WTC11 (cell line): ENCODE results near the gene PHACTR3. TPM values are rescaled to one million over a fixed set of nuclear protein-coding genes. Genes with fewer than 3 reads are reported as not detected.
A peak's percentile ranks its signal among the peaks of the same experiment; 100 is the strongest.

Experiments
- ATAC-seq: fragments of 200-7000 bp; cut with Tn5 transposase; 2 replicates; pipeline ENCODE4 v1.10.0; 2021; ENCODE audit warnings: mild to moderate bottlenecking, moderate library complexity
- CTCF ChIA-PET: fragments of 300-600 bp; sonication (Branson Sonifier 250); formaldehyde crosslinking; loops from one replicate; lab custom pipeline; 2021; ENCODE audit warnings: antibody characterized with exemption; lab: Charles Lee
- POLR2A ChIA-PET: fragments of 350-600 bp; sonication (Branson Sonifier 250); formaldehyde crosslinking; loops from one replicate; lab custom pipeline; 2021; ENCODE audit warnings: antibody characterized with exemption; lab: Charles Lee
- DNase-seq: peaks from one replicate; pipeline ENCODE4 v3.0.0; 2021; ENCODE audit warnings: low spot score
- H3K27ac Mint-ChIP-seq: 2 replicates; pipeline ENCODE4 v1.8.0; 2021; ENCODE audit warnings: mixed read lengths
- H3K27me3 Mint-ChIP-seq: 2 replicates; pipeline ENCODE4 v1.8.0; 2021; ENCODE audit warnings: low read depth, mild to moderate bottlenecking, moderate library complexity, mixed read lengths
- H3K36me3 Mint-ChIP-seq: 2 replicates; pipeline ENCODE4 v1.8.0; 2021; ENCODE audit warnings: mixed read lengths
- H3K4me1 Mint-ChIP-seq: 2 replicates; pipeline ENCODE4 v1.8.0; 2022; ENCODE audit warnings: mixed read lengths
- H3K4me3 Mint-ChIP-seq: 2 replicates; pipeline ENCODE4 v1.8.0; 2021; ENCODE audit warnings: mild to moderate bottlenecking, moderate library complexity, mixed read lengths
- H3K9me3 Mint-ChIP-seq: 2 replicates; pipeline ENCODE4 v1.8.0; 2021; ENCODE audit warnings: mixed read lengths
- ETV6 ChIP-seq: sonication (generic); formaldehyde crosslinking; IDR thresholded peaks from 2 replicates; pipeline ENCODE4 v1.8.1; 2022; ENCODE audit warnings: mild to moderate bottlenecking, missing genetic modification reagents
- FOXJ3 ChIP-seq: sonication (generic); formaldehyde crosslinking; IDR thresholded peaks from 2 replicates; pipeline ENCODE4 v1.9.0; 2021; ENCODE audit warnings: missing genetic modification reagents, mild to moderate bottlenecking, borderline replicate concordance
- FOXP1 ChIP-seq: sonication (generic); formaldehyde crosslinking; IDR thresholded peaks from 2 replicates; pipeline ENCODE4 v1.8.0; 2022; ENCODE audit warnings: missing genetic modification reagents, mild to moderate bottlenecking, moderate library complexity, borderline replicate concordance
- GTF2I ChIP-seq: fragments of 250-450 bp; sonication (Bioruptor Pico); conservative IDR thresholded peaks from 2 replicates; pipeline ENCODE4 v1.4.0; 2021; ENCODE audit warnings: mild to moderate bottlenecking
- JAZF1 ChIP-seq: fragments of 250-450 bp; sonication (Bioruptor Pico); IDR thresholded peaks from 2 replicates; pipeline ENCODE4 v1.9.0; 2021; ENCODE audit warnings: moderate library complexity, mild to moderate bottlenecking, inconsistent platforms
- MXD4 ChIP-seq: fragments of 250-450 bp; sonication (Bioruptor Pico); IDR thresholded peaks from 2 replicates; pipeline ENCODE4 v1.8.0; 2021; ENCODE audit warnings: mild to moderate bottlenecking, moderate library complexity, borderline replicate concordance
- NFYB ChIP-seq: sonication (generic); formaldehyde crosslinking; conservative IDR thresholded peaks from 2 replicates; pipeline ENCODE4 v1.8.0; 2022; ENCODE audit warnings: low read depth, missing genetic modification reagents
- TEAD4 ChIP-seq: sonication (generic); formaldehyde crosslinking; IDR thresholded peaks from 2 replicates; pipeline ENCODE4 v1.8.0; 2022; ENCODE audit warnings: mild to moderate bottlenecking, missing genetic modification reagents
- ZNF121 ChIP-seq: sonication (generic); formaldehyde crosslinking; IDR thresholded peaks from 2 replicates; pipeline ENCODE4 v1.8.0; 2023; ENCODE audit warnings: missing genetic modification reagents
- ZNF396 ChIP-seq: fragments of 250-450 bp; sonication (Bioruptor Pico); IDR thresholded peaks from 2 replicates; pipeline ENCODE4 v1.8.0; 2021; ENCODE audit warnings: mild to moderate bottlenecking, moderate library complexity, borderline replicate concordance
- total RNA-seq: library from RNA; stranded (reverse); gene quantifications from 3 replicates; pipeline ENCODE4 v1.2.3, GENCODE V29; 2021
- TF ChIP-seq, protein P1 (sequence below): sonication (generic); formaldehyde crosslinking; IDR thresholded peaks from 2 replicates; pipeline ENCODE4 v1.8.0; 2023; ENCODE audit warnings: mild to moderate bottlenecking, missing genetic modification reagents
- TF ChIP-seq, protein P2 (sequence below): sonication (generic); formaldehyde crosslinking; conservative IDR thresholded peaks from 2 replicates; pipeline ENCODE4 v1.8.1; 2022; ENCODE audit warnings: mild to moderate bottlenecking, missing genetic modification reagents
- TF ChIP-seq, protein P3 (sequence below): sonication (generic); formaldehyde crosslinking; IDR thresholded peaks from 2 replicates; pipeline ENCODE4 v1.8.1; 2022; ENCODE audit warnings: mild to moderate bottlenecking, missing genetic modification reagents, moderate library complexity, borderline replicate concordance
- TF ChIP-seq, protein P4 (sequence below): sonication (generic); formaldehyde crosslinking; conservative IDR thresholded peaks from 2 replicates; pipeline ENCODE4 v1.8.1; 2023; ENCODE audit warnings: mild to moderate bottlenecking, low read depth, missing genetic modification reagents, moderate library complexity
- TF ChIP-seq, protein P5 (sequence below): fragments of 250-450 bp; sonication (Bioruptor Pico); IDR thresholded peaks from 2 replicates; pipeline ENCODE4 v1.9.0; 2021; ENCODE audit warnings: mild to moderate bottlenecking, borderline replicate concordance
- TF ChIP-seq, protein P6 (sequence below): sonication (generic); formaldehyde crosslinking; IDR thresholded peaks from 2 replicates; pipeline ENCODE4 v1.8.1; 2023; ENCODE audit warnings: mild to moderate bottlenecking, missing genetic modification reagents
- TF ChIP-seq, protein P7 (sequence below): sonication (generic); formaldehyde crosslinking; IDR thresholded peaks from 2 replicates; pipeline ENCODE4 v1.8.0; 2022; ENCODE audit warnings: mild to moderate bottlenecking, missing genetic modification reagents
- TF ChIP-seq, protein P8 (sequence below): sonication (generic); formaldehyde crosslinking; IDR thresholded peaks from 2 replicates; pipeline ENCODE4 v1.8.1; 2022; ENCODE audit warnings: low read depth, missing genetic modification reagents, borderline replicate concordance

Gene PHACTR3
- total RNA-seq, 1 experiment from 2014 or later, result 0.28 TPM

DNA sequence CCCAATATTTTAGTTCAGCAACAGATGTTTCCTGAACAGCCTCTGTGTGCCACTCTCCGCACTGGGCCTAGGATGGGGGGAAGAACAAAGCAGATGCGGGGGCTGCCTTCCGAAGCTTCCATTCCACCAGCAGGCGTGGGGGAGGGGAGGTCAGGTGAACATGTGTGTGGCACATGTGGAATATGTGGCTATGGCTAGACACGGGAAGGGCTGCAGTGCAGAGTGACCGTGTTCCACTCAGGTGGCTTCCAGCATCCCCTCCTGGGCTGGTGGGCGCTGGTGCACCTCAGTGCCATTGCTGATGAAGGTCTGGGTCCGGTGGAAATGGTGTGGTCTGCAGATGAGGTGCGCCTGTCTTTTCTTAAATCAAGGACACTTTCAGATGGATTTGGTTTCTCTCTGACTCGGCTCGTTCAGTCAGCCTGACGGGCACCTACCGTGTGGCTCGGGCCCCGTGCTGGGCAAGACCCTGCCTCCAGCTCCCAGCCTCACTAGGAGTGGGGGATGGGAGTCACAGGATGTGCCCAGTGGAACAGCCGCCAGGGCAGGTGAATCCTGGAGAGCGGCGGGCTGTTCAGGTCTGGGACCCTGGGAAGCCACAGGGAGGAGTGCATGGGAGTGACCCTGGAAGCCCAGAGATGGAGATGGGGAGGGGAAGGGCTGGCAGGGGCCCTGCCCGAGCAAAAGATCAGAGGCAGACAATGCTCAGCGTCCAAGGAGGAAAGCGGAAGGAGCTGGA is 218.1 kb downstream of the PHACTR3 start:
- H3K36me3 Mint-ChIP-seq, result no peaks in the 10 kb centered on the region
- H3K4me1 Mint-ChIP-seq, result peaks cover 14% of the 10 kb centered on the region
- ATAC-seq, result no peak
- POLR2A ChIA-PET, result no interaction called here
- no peaks in the 10 kb centered on the region for H3K9me3 Mint-ChIP-seq
- no peak for DNase-seq
- H3K27me3 Mint-ChIP-seq, result peaks cover 23% of the 10 kb centered on the region
- H3K27ac Mint-ChIP-seq, result no peak overlapping the region
- no peak for TF ChIP-seq MXD4 (CRISPR knock-in tag)
- TF ChIP-seq TEAD4 (CRISPR knock-in tag), result no peak
- TF ChIP-seq ZNF396 (CRISPR knock-in tag), result no peak
- no peak for TF ChIP-seq GTF2I
- TF ChIP-seq FOXP1 (CRISPR knock-in tag), result no peak
- TF ChIP-seq, protein P1, sequence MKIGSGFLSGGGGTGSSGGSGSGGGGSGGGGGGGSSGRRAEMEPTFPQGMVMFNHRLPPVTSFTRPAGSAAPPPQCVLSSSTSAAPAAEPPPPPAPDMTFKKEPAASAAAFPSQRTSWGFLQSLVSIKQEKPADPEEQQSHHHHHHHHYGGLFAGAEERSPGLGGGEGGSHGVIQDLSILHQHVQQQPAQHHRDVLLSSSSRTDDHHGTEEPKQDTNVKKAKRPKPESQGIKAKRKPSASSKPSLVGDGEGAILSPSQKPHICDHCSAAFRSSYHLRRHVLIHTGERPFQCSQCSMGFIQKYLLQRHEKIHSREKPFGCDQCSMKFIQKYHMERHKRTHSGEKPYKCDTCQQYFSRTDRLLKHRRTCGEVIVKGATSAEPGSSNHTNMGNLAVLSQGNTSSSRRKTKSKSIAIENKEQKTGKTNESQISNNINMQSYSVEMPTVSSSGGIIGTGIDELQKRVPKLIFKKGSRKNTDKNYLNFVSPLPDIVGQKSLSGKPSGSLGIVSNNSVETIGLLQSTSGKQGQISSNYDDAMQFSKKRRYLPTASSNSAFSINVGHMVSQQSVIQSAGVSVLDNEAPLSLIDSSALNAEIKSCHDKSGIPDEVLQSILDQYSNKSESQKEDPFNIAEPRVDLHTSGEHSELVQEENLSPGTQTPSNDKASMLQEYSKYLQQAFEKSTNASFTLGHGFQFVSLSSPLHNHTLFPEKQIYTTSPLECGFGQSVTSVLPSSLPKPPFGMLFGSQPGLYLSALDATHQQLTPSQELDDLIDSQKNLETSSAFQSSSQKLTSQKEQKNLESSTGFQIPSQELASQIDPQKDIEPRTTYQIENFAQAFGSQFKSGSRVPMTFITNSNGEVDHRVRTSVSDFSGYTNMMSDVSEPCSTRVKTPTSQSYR (CRISPR knock-in tag), result peak; percentile 30; the same call in 1 of the 2 replicates
- no peak overlapping the region for H3K4me3 Mint-ChIP-seq
- CTCF ChIA-PET, result interaction anchor here (1.5 kb wide), 1 partner anchor 188 kb away, joined by 3 read pairs; no protein-coding TSS in a partner anchor

DNA sequence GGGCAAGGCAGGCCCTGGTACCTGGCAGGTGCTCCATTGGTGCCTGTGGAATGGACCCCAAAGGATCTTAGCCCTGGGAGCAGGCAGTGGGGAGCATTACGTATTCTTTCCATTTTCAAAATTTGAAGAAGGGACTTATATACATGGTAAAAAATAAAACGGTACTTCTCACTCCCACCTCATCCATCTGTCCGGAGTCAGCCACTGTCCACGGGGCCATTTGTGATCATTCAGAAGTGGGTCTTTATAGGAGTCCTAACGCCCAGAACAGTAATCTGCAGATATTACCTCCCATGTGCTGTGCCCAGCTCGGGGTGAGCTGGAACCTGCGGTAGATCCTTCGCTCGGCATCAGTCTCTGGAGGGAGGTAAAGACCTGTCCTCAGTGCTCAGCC is 218.7 kb downstream of the PHACTR3 start:
- CTCF ChIA-PET, result interaction anchor here (1.5 kb wide), 1 partner anchor 187 kb away, joined by 3 read pairs; no protein-coding TSS in a partner anchor
- no peak for DNase-seq
- H3K4me3 Mint-ChIP-seq, result no peak overlapping the region
- TF ChIP-seq, protein P2, sequence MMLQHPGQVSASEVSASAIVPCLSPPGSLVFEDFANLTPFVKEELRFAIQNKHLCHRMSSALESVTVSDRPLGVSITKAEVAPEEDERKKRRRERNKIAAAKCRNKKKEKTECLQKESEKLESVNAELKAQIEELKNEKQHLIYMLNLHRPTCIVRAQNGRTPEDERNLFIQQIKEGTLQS (CRISPR knock-in tag), result no peak
- TF ChIP-seq, protein P3, sequence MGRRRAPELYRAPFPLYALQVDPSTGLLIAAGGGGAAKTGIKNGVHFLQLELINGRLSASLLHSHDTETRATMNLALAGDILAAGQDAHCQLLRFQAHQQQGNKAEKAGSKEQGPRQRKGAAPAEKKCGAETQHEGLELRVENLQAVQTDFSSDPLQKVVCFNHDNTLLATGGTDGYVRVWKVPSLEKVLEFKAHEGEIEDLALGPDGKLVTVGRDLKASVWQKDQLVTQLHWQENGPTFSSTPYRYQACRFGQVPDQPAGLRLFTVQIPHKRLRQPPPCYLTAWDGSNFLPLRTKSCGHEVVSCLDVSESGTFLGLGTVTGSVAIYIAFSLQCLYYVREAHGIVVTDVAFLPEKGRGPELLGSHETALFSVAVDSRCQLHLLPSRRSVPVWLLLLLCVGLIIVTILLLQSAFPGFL, result no peak
- TF ChIP-seq, protein P4, sequence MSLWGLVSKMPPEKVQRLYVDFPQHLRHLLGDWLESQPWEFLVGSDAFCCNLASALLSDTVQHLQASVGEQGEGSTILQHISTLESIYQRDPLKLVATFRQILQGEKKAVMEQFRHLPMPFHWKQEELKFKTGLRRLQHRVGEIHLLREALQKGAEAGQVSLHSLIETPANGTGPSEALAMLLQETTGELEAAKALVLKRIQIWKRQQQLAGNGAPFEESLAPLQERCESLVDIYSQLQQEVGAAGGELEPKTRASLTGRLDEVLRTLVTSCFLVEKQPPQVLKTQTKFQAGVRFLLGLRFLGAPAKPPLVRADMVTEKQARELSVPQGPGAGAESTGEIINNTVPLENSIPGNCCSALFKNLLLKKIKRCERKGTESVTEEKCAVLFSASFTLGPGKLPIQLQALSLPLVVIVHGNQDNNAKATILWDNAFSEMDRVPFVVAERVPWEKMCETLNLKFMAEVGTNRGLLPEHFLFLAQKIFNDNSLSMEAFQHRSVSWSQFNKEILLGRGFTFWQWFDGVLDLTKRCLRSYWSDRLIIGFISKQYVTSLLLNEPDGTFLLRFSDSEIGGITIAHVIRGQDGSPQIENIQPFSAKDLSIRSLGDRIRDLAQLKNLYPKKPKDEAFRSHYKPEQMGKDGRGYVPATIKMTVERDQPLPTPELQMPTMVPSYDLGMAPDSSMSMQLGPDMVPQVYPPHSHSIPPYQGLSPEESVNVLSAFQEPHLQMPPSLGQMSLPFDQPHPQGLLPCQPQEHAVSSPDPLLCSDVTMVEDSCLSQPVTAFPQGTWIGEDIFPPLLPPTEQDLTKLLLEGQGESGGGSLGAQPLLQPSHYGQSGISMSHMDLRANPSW (CRISPR knock-in tag), result no peak
- TF ChIP-seq ZNF121 (CRISPR knock-in tag) (no peak), ETV6 (CRISPR knock-in tag) (no peak), JAZF1 (CRISPR knock-in tag) (no peak), ZNF396 (CRISPR knock-in tag) (no peak), FOXJ3 (CRISPR knock-in tag) (no peak), NFYB (CRISPR knock-in tag) (no peak)
- TF ChIP-seq, protein P5, sequence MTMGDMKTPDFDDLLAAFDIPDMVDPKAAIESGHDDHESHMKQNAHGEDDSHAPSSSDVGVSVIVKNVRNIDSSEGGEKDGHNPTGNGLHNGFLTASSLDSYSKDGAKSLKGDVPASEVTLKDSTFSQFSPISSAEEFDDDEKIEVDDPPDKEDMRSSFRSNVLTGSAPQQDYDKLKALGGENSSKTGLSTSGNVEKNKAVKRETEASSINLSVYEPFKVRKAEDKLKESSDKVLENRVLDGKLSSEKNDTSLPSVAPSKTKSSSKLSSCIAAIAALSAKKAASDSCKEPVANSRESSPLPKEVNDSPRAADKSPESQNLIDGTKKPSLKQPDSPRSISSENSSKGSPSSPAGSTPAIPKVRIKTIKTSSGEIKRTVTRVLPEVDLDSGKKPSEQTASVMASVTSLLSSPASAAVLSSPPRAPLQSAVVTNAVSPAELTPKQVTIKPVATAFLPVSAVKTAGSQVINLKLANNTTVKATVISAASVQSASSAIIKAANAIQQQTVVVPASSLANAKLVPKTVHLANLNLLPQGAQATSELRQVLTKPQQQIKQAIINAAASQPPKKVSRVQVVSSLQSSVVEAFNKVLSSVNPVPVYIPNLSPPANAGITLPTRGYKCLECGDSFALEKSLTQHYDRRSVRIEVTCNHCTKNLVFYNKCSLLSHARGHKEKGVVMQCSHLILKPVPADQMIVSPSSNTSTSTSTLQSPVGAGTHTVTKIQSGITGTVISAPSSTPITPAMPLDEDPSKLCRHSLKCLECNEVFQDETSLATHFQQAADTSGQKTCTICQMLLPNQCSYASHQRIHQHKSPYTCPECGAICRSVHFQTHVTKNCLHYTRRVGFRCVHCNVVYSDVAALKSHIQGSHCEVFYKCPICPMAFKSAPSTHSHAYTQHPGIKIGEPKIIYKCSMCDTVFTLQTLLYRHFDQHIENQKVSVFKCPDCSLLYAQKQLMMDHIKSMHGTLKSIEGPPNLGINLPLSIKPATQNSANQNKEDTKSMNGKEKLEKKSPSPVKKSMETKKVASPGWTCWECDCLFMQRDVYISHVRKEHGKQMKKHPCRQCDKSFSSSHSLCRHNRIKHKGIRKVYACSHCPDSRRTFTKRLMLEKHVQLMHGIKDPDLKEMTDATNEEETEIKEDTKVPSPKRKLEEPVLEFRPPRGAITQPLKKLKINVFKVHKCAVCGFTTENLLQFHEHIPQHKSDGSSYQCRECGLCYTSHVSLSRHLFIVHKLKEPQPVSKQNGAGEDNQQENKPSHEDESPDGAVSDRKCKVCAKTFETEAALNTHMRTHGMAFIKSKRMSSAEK (CRISPR knock-in tag), result no peak
- TF ChIP-seq, protein P6, sequence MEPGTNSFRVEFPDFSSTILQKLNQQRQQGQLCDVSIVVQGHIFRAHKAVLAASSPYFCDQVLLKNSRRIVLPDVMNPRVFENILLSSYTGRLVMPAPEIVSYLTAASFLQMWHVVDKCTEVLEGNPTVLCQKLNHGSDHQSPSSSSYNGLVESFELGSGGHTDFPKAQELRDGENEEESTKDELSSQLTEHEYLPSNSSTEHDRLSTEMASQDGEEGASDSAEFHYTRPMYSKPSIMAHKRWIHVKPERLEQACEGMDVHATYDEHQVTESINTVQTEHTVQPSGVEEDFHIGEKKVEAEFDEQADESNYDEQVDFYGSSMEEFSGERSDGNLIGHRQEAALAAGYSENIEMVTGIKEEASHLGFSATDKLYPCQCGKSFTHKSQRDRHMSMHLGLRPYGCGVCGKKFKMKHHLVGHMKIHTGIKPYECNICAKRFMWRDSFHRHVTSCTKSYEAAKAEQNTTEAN, result no peak
- TF ChIP-seq, protein P7, sequence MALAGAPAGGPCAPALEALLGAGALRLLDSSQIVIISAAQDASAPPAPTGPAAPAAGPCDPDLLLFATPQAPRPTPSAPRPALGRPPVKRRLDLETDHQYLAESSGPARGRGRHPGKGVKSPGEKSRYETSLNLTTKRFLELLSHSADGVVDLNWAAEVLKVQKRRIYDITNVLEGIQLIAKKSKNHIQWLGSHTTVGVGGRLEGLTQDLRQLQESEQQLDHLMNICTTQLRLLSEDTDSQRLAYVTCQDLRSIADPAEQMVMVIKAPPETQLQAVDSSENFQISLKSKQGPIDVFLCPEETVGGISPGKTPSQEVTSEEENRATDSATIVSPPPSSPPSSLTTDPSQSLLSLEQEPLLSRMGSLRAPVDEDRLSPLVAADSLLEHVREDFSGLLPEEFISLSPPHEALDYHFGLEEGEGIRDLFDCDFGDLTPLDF, result no peak
- TF ChIP-seq, protein P8, sequence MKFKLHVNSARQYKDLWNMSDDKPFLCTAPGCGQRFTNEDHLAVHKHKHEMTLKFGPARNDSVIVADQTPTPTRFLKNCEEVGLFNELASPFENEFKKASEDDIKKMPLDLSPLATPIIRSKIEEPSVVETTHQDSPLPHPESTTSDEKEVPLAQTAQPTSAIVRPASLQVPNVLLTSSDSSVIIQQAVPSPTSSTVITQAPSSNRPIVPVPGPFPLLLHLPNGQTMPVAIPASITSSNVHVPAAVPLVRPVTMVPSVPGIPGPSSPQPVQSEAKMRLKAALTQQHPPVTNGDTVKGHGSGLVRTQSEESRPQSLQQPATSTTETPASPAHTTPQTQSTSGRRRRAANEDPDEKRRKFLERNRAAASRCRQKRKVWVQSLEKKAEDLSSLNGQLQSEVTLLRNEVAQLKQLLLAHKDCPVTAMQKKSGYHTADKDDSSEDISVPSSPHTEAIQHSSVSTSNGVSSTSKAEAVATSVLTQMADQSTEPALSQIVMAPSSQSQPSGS (CRISPR knock-in tag), result no peak

More for the DNA sequence above, 218.7 kb downstream of the PHACTR3 start:
- H3K36me3 Mint-ChIP-seq, result no peaks in the 10 kb centered on the region
- POLR2A ChIA-PET, result no interaction called here
- peaks cover 23% of the 10 kb centered on the region for H3K27me3 Mint-ChIP-seq
- ATAC-seq, result no peak
- no peak overlapping the region for H3K27ac Mint-ChIP-seq
- H3K9me3 Mint-ChIP-seq, result no peaks in the 10 kb centered on the region
- H3K4me1 Mint-ChIP-seq, result peaks cover 14% of the 10 kb centered on the region
